Measurements from ENCODE around the gene ZNF76. TPM values are rescaled to one million over a fixed set of nuclear protein-coding genes. Genes with fewer than 3 reads are reported as not detected.
A peak's percentile ranks its signal among the peaks of the same experiment; 100 is the strongest.

ZNF76 gene
- total RNA-seq, 1 donor from 2014 or later: 32.8 TPM

DNA sequence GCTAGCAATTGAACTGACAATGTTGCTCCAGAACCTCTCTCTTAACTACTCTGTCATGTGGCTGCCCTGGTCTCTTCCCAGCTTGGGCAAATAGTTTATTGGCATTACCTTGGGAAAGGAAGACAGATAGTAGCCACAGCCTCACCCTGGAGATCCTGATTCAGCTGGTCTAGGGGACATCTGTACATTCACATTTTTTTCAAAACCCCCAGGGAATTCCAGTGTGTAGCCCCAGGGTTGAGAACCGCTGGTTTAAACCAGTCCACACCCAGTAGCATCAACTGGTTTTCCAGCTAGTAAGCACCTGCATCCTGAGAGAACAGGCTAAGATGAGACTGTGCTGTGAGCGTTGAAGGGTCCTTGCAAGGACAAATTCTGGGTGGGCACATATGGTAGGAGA, 36.1 kb upstream of the ZNF76 start:
- no peaks in the 10 kb centered on the region for H3K9me3 Mint-ChIP-seq
- no peak overlapping the region for H3K4me3 Mint-ChIP-seq
- DNase-seq (ENCODE audit: low spot score): no peak
- no peaks in the 10 kb centered on the region for H3K4me1 Mint-ChIP-seq (ENCODE audit: low read depth)
- H3K27me3 Mint-ChIP-seq (ENCODE audit: insufficient read depth): peaks cover 11% of the 10 kb centered on the region
- no peak overlapping the region for H3K27ac Mint-ChIP-seq
- no peaks in the 10 kb centered on the region for H3K36me3 Mint-ChIP-seq (ENCODE audit: low read depth)
- intact Hi-C loops (cut with micrococcal nuclease): no loop called here

DNA sequence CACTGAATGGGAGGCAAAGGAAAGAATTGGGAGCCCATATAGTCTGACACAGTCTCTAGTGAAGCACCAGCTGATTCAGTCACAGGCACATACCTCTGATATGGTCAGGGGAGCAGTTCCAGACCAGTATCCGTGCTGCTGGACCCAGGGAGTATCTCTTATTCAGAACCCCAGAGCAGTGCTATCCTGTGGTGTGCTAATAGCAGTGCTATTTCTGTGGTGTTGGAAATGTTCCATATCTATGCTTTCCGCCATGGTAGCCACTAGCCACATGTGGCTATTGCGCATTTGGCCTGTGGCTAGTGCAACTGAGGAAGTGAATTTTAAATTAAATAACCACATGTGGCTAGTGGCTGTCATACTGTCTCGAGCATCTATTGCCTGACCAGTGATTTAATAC, 34.8 kb upstream of the ZNF76 start:
- Mint-ChIP-seq H3K9me3 (no peaks in the 10 kb centered on the region), H3K27me3 (ENCODE audit: insufficient read depth) (peaks cover 11% of the 10 kb centered on the region), H3K4me3 (no peak overlapping the region), H3K36me3 (ENCODE audit: low read depth) (no peaks in the 10 kb centered on the region), H3K4me1 (ENCODE audit: low read depth) (no peaks in the 10 kb centered on the region), H3K27ac (no peak overlapping the region)
- intact Hi-C loops (cut with micrococcal nuclease): no loop called here
- no peak for DNase-seq (ENCODE audit: low spot score)

- Mint-ChIP-seq H3K4me3 (no peak overlapping the region), H3K27me3 (ENCODE audit: insufficient read depth) (peaks cover 4% of the 10 kb centered on the region), H3K4me1 (ENCODE audit: low read depth) (no peaks in the 10 kb centered on the region), H3K9me3 (no peaks in the 10 kb centered on the region), H3K36me3 (ENCODE audit: low read depth) (no peaks in the 10 kb centered on the region), H3K27ac (no peak overlapping the region)
- DNase-seq (ENCODE audit: low spot score): no peak
- intact Hi-C loops (cut with micrococcal nuclease): no loop called here
Observed at GRCh38 chr6:35228481-35228880, 31.1 kb upstream of the ZNF76 start.

DNA sequence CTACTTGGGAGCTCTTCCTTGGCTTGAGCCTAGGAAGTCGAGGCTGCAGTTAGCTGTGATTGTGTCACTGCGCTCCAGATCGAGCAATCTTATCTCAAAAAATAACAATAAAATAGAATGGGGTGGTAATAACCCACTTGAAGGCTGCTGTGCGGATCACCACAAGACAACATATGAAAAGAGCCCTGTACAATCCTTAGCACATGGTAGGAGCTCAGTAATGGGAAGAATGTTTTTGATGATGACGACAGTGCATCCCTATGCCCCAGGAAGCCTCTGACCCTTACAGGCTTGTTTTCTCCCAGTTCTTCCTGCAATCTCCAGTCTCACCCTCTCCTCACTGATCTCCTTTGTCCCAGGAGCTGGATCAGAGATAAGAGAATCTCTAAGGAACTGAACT, 30.2 kb upstream of the ZNF76 start:
- intact Hi-C loops (cut with micrococcal nuclease): no loop called here
- H3K27me3 Mint-ChIP-seq (ENCODE audit: insufficient read depth): peaks cover 2% of the 10 kb centered on the region
- DNase-seq (ENCODE audit: low spot score): no peak
- no peak overlapping the region for H3K4me3 Mint-ChIP-seq
- H3K27ac Mint-ChIP-seq: no peak overlapping the region
- H3K36me3 Mint-ChIP-seq (ENCODE audit: low read depth): no peaks in the 10 kb centered on the region
- no peaks in the 10 kb centered on the region for H3K9me3 Mint-ChIP-seq
- no peaks in the 10 kb centered on the region for H3K4me1 Mint-ChIP-seq (ENCODE audit: low read depth)

DNA sequence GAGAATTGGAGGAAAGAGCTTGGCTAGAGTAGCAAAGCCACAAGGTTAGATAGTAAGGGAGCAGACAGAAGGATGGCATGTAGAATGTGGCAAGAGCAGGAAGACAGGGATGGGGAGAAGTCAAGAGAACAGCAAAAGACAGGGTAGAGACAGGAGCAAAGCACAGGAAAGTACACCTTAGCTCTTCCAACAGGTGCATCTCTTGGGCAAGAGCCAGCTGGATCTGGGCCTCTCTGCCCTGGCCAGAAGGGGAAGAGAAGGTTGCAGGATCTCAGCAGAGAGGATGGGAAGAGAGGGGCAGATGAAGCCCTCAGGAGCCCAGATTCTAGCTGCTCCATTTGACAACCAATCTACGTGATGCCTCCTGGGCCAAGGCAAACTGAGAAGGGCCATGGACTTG, 29.0 kb upstream of the ZNF76 start:
- Mint-ChIP-seq H3K4me1 (ENCODE audit: low read depth) (no peaks in the 10 kb centered on the region), H3K4me3 (no peak overlapping the region), H3K9me3 (no peaks in the 10 kb centered on the region), H3K27ac (no peak overlapping the region), H3K36me3 (ENCODE audit: low read depth) (no peaks in the 10 kb centered on the region), H3K27me3 (ENCODE audit: insufficient read depth) (no peaks in the 10 kb centered on the region)
- intact Hi-C loops (cut with micrococcal nuclease): no loop called here
- no peak for DNase-seq (ENCODE audit: low spot score)

GRCh38 chr6:35230950-35231349, 28.6 kb upstream of the ZNF76 start:
- intact Hi-C loops (cut with micrococcal nuclease): no loop called here
- H3K4me3 Mint-ChIP-seq: no peak overlapping the region
- H3K27ac Mint-ChIP-seq: no peak overlapping the region
- DNase-seq (ENCODE audit: low spot score): no peak
- H3K36me3 Mint-ChIP-seq (ENCODE audit: low read depth): no peaks in the 10 kb centered on the region
- no peaks in the 10 kb centered on the region for H3K27me3 Mint-ChIP-seq (ENCODE audit: insufficient read depth)
- no peaks in the 10 kb centered on the region for H3K4me1 Mint-ChIP-seq (ENCODE audit: low read depth)
- no peaks in the 10 kb centered on the region for H3K9me3 Mint-ChIP-seq

DNA sequence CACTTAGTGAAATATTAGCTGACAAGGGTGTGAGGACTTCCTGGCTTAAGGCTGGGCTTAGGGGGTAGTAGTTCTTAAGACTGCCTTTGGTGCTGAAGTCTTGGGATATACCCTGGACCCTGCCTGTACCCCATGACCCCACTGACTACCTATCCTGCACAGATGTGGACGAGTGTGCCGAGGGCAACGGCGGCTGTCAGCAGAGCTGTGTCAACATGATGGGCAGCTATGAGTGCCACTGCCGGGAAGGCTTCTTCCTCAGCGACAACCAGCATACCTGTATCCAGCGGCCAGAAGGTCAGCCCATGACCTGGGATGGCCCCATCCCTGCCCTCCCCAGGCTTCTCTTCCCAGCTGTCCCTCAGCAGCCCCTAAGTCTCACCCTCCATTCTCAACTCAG, 28.0 kb upstream of the ZNF76 start:
- H3K36me3 Mint-ChIP-seq (ENCODE audit: low read depth): no peaks in the 10 kb centered on the region
- no peaks in the 10 kb centered on the region for H3K27me3 Mint-ChIP-seq (ENCODE audit: insufficient read depth)
- H3K27ac Mint-ChIP-seq: no peak overlapping the region
- no peak for DNase-seq (ENCODE audit: low spot score)
- H3K4me3 Mint-ChIP-seq: no peak overlapping the region
- no peaks in the 10 kb centered on the region for H3K4me1 Mint-ChIP-seq (ENCODE audit: low read depth)
- H3K9me3 Mint-ChIP-seq: no peaks in the 10 kb centered on the region
- intact Hi-C loops (cut with micrococcal nuclease): no loop called here

DNA sequence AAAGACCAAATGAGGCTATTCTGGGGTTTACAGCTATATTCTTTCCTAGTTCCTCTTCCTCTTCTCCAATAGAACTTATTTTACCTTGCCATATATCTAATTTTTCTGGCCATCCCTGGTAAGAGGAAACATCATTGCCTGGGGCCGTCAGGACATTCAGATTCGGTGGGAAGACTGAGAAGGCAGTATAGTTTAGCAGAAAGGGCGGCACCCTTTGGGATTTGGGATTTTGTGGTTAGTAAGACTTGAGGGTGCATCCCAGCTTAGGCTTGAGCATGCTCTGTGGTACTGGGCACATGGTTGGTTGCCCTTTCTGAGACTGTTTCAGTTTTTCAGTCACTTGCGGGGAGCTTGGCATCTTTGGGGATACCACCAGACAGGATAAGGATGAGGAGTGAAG, 24.6 kb upstream of the ZNF76 start:
- no peak for DNase-seq (ENCODE audit: low spot score)
- Mint-ChIP-seq H3K36me3 (ENCODE audit: low read depth) (no peaks in the 10 kb centered on the region), H3K4me1 (ENCODE audit: low read depth) (peaks cover 7% of the 10 kb centered on the region), H3K27me3 (ENCODE audit: insufficient read depth) (peaks cover 3% of the 10 kb centered on the region), H3K9me3 (no peaks in the 10 kb centered on the region), H3K4me3 (no peak overlapping the region), H3K27ac (no peak overlapping the region)
- intact Hi-C loops (cut with micrococcal nuclease): no loop called here

DNA sequence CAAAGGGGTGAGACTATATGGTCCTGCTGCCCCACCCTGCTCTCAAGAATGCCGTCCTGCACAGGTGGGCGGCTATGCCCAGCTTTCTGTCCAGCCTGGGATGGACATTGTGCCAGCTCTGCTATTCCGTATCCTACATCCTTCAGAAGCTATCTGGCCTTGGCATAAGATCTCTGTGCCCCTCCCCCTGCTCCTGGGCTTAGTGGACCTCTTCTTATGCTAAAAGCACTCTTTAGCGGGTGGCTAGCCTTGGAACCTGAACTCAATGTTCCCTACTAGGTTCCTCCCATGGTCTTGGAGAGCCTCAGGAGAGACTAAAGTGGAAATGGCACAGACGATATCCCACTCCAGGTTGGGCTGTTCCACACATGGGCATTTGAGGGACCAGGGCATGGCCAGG, 23.3 kb upstream of the ZNF76 start:
- H3K4me3 Mint-ChIP-seq: no peak overlapping the region
- H3K36me3 Mint-ChIP-seq (ENCODE audit: low read depth): no peaks in the 10 kb centered on the region
- no peak overlapping the region for H3K27ac Mint-ChIP-seq
- intact Hi-C loops (cut with micrococcal nuclease): no loop called here
- DNase-seq (ENCODE audit: low spot score): no peak
- peaks cover 3% of the 10 kb centered on the region for H3K27me3 Mint-ChIP-seq (ENCODE audit: insufficient read depth)
- H3K9me3 Mint-ChIP-seq: no peaks in the 10 kb centered on the region
- H3K4me1 Mint-ChIP-seq (ENCODE audit: low read depth): peaks cover 7% of the 10 kb centered on the region

DNA sequence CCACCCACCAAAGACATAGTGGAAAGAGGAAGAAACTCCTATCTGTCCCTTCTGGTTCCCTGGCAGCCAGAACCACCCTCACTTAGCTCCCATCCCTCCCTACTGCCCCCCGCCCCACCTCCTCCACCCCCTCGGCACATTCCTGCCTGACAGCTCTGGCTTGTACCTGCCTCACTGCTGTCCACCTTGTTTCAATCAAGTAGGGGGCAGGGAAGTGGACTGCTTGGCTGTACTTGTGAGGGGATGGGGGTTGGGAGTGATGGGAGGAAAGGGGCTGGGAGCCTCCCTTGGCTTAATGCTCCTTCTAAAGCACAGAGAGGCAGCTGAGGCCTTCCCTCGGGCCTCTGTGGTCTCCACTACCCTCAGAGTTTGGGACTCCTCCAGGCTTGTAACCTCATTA, 22.1 kb upstream of the ZNF76 start:
- Mint-ChIP-seq H3K4me1 (ENCODE audit: low read depth) (peaks cover 7% of the 10 kb centered on the region), H3K9me3 (no peaks in the 10 kb centered on the region), H3K27ac (no peak overlapping the region), H3K27me3 (ENCODE audit: insufficient read depth) (peaks cover 3% of the 10 kb centered on the region), H3K36me3 (ENCODE audit: low read depth) (no peaks in the 10 kb centered on the region), H3K4me3 (no peak overlapping the region)
- no peak for DNase-seq (ENCODE audit: low spot score)
- intact Hi-C loops (cut with micrococcal nuclease): no loop called here

GRCh38 chr6:35238843-35239289, 20.7 kb upstream of the ZNF76 start:
- H3K4me1 Mint-ChIP-seq (ENCODE audit: low read depth): peaks cover 7% of the 10 kb centered on the region
- H3K27ac Mint-ChIP-seq: no peak overlapping the region
- no peak overlapping the region for H3K4me3 Mint-ChIP-seq
- intact Hi-C loops (cut with micrococcal nuclease): no loop called here
- no peaks in the 10 kb centered on the region for H3K9me3 Mint-ChIP-seq
- H3K27me3 Mint-ChIP-seq (ENCODE audit: insufficient read depth): peaks cover 3% of the 10 kb centered on the region
- no peak for DNase-seq (ENCODE audit: low spot score)
- H3K36me3 Mint-ChIP-seq (ENCODE audit: low read depth): no peaks in the 10 kb centered on the region

- H3K27me3 Mint-ChIP-seq (ENCODE audit: insufficient read depth): peaks cover 3% of the 10 kb centered on the region
- no peak overlapping the region for H3K27ac Mint-ChIP-seq
- intact Hi-C loops (cut with micrococcal nuclease): no loop called here
- H3K4me1 Mint-ChIP-seq (ENCODE audit: low read depth): peaks cover 7% of the 10 kb centered on the region
- DNase-seq (ENCODE audit: low spot score): no peak
- H3K36me3 Mint-ChIP-seq (ENCODE audit: low read depth): peaks cover 2% of the 10 kb centered on the region
- no peaks in the 10 kb centered on the region for H3K9me3 Mint-ChIP-seq
- no peak overlapping the region for H3K4me3 Mint-ChIP-seq
Observed at GRCh38 chr6:35239581-35239980, 20.0 kb upstream of the ZNF76 start.

GRCh38 chr6:35240838-35241801, 18.4 kb upstream of the ZNF76 start:
- Mint-ChIP-seq H3K4me1 (ENCODE audit: low read depth) (peaks cover 7% of the 10 kb centered on the region), H3K27me3 (ENCODE audit: insufficient read depth) (peaks cover 3% of the 10 kb centered on the region), H3K9me3 (no peaks in the 10 kb centered on the region), H3K36me3 (ENCODE audit: low read depth) (peaks cover 2% of the 10 kb centered on the region), H3K27ac (no peak overlapping the region), H3K4me3 (no peak overlapping the region)
- DNase-seq (ENCODE audit: low spot score): peak; percentile 61
- intact Hi-C loops (cut with micrococcal nuclease): loop anchor here (1.0 to 10.0 kb wide), 6 partner anchors 36 to 780 kb away; partner anchors contain the start of genes ANKS1A and TAF11
